Fibroblast of skin of left quadriceps (primary cell): Measurements from ENCODE around the gene PRKX.
"Not testable (repeated sequence)": the region's sequence is repeated elsewhere in the genome, so short reads cannot be mapped to it uniquely, and the experiment has no call there.

ENCODE experiments used
- DNase-seq, 2 experiments: peaks; one replicate each; pipeline ENCODE4 v3.0.0-alpha.2; 2013; ENCODE audit warnings: low read depth in 2 of 2

PRKX gene

GRCh38 chrX:3653111-3653510 is 60.3 kb downstream of the PRKX start:
- DNase-seq, result no peak

GRCh38 chrX:3651277-3651676 is 62.2 kb downstream of the PRKX start:
- DNase-seq, result no peak

DNA sequence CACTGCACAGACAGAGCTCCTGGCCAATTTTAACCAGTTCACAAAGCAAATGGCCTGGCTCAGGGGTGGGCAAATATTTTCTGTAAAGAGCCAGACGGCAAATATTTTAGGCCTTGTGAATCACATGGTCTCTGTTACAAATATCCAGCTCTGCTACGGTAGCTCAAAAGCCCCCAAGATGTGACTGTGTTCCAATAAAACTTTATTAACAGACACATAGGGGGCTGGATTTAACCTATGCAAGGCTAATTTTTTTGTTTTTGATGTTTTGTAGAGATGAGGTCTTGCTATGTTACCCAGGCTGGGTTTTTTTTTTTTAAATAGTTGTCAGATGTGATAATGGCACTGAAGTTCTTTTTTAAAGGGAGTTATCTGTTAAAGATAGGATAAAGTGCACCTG is 65.4 kb downstream of the PRKX start:
- no peak for DNase-seq

DNA sequence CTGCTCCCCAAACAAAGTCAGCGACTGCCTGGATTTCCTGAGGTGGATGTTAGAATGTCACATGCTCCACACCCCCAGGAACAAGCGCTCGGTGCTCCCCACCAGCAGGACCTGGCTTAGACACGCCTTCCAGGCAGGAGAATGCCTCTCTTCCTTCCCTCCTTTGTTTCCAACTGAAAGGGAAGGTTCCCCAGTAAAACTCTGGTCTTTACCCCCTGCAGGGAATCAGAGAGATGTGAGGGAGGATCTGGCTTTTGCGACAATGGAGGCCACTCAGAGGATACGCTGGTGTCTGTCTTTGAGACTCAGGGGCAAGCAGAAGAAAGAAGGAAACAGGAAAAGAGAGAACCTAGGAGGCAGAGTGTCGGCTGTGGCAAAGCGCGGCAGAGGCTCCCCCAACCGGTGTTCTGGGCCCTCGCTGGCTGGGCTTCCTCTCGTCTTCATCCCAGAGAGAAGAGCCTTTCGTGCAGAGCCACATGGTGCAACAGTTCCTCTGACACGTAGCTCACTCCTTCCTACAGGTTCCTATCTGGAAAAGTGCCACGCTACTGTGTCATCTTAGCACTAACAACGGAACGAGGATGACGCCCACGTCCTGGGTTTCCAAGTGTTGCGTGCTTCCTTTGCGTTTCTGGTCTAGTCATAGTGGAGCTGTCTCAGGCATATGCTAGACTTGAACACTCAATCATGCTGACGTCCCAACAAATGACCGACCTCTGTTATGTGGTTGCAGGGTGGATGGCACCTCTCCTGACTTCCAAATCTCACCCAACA is 73.4 kb downstream of the PRKX start:
- DNase-seq, result peak in 1 of 2 experiments; percentile 8

DNA sequence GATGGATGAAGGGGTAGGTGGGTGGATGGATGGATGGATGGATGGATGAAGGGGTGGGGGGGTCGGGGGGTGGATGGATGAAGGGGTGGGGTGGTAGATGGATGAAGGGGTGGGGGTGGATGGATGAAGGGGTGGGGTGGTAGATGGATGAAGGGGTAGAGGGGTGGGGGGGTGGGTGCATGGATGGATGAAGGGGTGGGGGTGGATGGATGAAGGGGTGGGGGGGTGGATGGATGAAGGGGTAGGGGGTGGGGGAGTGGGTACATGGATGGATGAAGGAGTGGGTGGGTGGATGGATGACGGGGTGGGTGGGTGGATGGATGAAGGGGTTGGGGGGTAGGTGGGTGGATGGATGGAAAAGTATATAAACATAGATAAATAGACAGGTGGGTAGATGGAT is 74.2 kb downstream of the PRKX start:
- DNase-seq, result no peak

DNA sequence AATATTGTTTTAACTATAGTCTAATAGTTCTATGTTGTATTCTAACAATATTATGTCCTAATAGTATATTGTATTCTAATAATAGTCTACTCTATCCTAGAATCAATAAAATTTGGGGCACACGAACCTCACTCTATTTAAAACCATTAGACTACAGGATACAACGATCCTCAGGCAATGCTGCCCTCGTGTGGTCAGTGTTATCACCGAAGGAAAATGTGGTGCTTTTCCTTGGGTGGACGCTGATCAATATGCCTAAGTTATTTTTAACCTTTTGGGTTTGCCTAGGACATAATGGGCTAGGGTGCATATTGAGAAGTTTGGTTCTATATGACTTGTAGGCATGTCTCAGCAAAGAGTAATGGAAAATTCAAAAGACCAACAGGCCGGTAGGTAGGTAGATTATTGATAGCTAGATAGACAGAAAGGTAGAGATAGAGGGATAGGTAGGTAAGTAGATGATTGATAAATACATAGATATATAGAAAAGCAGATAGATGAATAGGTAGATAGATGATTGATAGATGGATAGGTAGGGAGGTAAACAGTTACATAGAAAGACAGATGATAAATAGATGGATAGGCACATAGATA is 75.1 kb downstream of the PRKX start:
- DNase-seq, result peak in 1 of 2 experiments; percentile 13

GRCh38 chrX:3636803-3637202 is 76.6 kb downstream of the PRKX start:
- DNase-seq, result no peak

- no peak for DNase-seq
Measured at GRCh38 chrX:3631196-3631595, 82.3 kb downstream of the PRKX start.

- DNase-seq, result no peak
Measured at GRCh38 chrX:3627594-3627993, 85.9 kb downstream of the PRKX start.

GRCh38 chrX:3621414-3621813 is 92.0 kb downstream of the PRKX start:
- DNase-seq, result no peak

GRCh38 chrX:3611744-3612143 is 101.7 kb downstream of the PRKX start:
- not testable (repeated sequence) for DNase-seq

DNA sequence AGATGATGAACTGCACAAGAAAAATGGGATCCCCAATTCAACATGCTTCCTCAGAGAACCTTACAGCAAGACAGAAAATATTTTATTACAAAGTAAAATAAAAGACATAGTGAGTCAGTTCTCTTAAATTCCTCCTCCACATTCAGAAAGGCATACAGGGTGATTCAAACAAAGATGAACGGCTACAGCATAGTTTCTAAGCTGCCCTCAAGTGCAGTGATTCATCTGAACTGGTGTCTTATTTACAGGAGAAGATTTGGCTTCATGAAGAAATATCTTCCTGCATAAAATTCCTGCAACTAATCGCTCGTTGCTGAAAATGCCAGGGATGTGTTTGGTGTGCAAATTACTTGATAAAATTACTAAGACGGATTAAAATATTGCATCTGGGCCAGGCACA is 103.6 kb downstream of the PRKX start:
- peak; percentile 64 to 65 for DNase-seq

DNA sequence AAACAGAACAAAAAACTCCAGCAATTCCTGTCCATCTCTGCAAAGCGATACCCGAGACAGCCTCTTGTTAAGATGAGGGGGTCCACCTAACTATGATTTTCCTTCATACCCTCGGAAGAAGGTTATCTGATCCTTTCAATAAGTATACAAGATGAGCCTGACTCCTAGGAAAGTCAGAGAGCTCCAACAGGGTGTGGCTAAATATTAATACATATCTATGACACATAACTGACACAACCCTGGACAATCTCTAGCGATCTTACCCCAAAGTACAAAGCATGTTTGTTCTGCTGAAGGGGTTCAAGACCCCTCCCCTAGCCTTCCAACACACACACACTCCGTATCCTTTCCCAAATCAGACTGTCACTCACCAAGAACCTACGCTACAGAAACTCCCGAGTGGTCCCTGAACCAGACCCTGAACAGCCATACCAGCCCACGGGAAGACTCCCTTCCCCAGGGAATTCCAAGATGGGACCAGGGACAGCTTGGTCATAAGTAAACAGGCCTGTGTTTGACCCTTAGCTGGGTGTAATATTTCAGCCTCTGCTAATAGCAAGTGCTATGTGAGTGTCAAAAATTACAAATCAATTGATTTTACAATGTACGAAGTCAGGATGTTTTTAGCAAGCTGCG is 110.3 kb downstream of the PRKX start:
- no peak for DNase-seq

GRCh38 chrX:3599802-3600430 is 113.5 kb downstream of the PRKX start:
- DNase-seq, result peak in 1 of 2 experiments; percentile 17

GRCh38 chrX:3598709-3599108 is 114.7 kb downstream of the PRKX start:
- no peak for DNase-seq

- DNase-seq, result no peak
Measured at GRCh38 chrX:3598046-3598605, 115.3 kb downstream of the PRKX start.

DNA sequence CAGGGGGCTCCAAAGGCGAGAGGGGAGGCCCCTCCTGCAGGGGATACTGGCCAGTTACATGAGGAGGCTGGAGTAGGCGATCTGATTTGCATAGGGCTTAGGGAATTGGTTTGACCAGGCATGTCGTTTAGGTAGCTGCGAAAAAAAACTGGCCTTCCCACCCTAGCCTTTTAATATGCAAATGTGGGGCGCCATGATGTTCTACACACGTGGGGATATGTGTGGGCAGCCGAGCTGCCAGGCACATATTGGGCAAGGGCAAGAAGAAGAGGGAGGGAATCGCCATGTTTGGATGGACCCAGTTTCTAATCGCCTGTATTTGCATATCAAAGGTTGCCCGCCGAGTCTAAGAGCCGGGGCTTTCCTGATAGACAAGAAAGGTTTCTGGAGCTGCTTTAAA is 121.3 kb downstream of the PRKX start:
- DNase-seq, result no peak

- DNase-seq, result no peak
Measured at GRCh38 chrX:3589474-3589873, 124.0 kb downstream of the PRKX start.

- no peak for DNase-seq
Measured at GRCh38 chrX:3585719-3586118, 127.7 kb downstream of the PRKX start.

- DNase-seq, result no peak
Measured at GRCh38 chrX:3584415-3584996, 128.9 kb downstream of the PRKX start.

GRCh38 chrX:3582451-3582850 is 131.0 kb downstream of the PRKX start:
- DNase-seq, result peak; percentile 79 to 81

- DNase-seq, result no peak
Measured at GRCh38 chrX:3581609-3582108, 131.8 kb downstream of the PRKX start.
